H1 (cell line): ENCODE data around the gene SERHL2. TPM values are rescaled to one million over a fixed set of nuclear protein-coding genes. Genes with fewer than 3 reads are reported as not detected.
"Not testable (repeated sequence)": the region's sequence is repeated elsewhere in the genome, so short reads cannot be mapped to it uniquely, and the experiment has no call there.

Source experiments
- CTCF ChIA-PET: fragments of 300-600 bp; sonication (Branson Sonifier 250); formaldehyde crosslinking; loops from one replicate; lab custom pipeline; 2021; ENCODE audit not compliant: partially characterized antibody; lab: Charles Lee
- POLR2A ChIA-PET: fragments of 300-600 bp; sonication (Branson Sonifier 250); formaldehyde crosslinking; loops from one replicate; lab custom pipeline; 2021; ENCODE audit warnings: inconsistent platforms; ENCODE audit not compliant: partially characterized antibody; lab: Charles Lee
- DNase-seq, 2 experiments: peaks; one replicate each; pipeline versions ENCODE4 v3.0.0 to v3.0.0-alpha.2; 2010 to 2022; ENCODE audit warnings: low spot score in 2 of 2, low read depth in 1 of 2, mixed read lengths in 1 of 2
- FAIRE-seq: peaks from 2 replicates; lab custom pipeline; 2011; peaks lifted over from hg19 to GRCh38; lab: Jason Lieb, UNC
- H2AFZ ChIP-seq: 2 replicates; pipeline ENCODE4 v1.8.1; 2012; ENCODE audit warnings: low read length, inconsistent platforms
- H2AK5ac ChIP-seq: 2 replicates; pipeline ENCODE4 v1.6.1; 2013; ENCODE audit warnings: low read depth, low read length
- H2BK120ac ChIP-seq: replicated peaks from 2 replicates; pipeline ENCODE3; 2013; ENCODE audit warnings: low read depth, low read length, inconsistent platforms
- H2BK12ac ChIP-seq: 2 replicates; pipeline ENCODE4 v1.6.1; 2013; ENCODE audit warnings: low read depth, low read length
- H2BK15ac ChIP-seq: 2 replicates; pipeline ENCODE4 v1.6.1; 2013; ENCODE audit warnings: low read length
- H2BK20ac ChIP-seq: 2 replicates; pipeline ENCODE4 v1.6.1; 2013; ENCODE audit warnings: low read length
- H2BK5ac ChIP-seq: 2 replicates; pipeline ENCODE4 v1.6.1; 2013; ENCODE audit warnings: low read depth, low read length
- H3K14ac ChIP-seq: 2 replicates; pipeline ENCODE4 v1.6.1; 2013; ENCODE audit warnings: inconsistent platforms; ENCODE audit not compliant: insufficient read length
- H3K18ac ChIP-seq: 2 replicates; pipeline ENCODE4 v1.6.1; 2013; ENCODE audit warnings: low read length; ENCODE audit errors: extremely low read depth
- H3K23ac ChIP-seq: 2 replicates; pipeline ENCODE4 v1.6.1; 2013; ENCODE audit warnings: inconsistent platforms; ENCODE audit not compliant: insufficient read length
- H3K23me2 ChIP-seq: 2 replicates; pipeline ENCODE4 v1.6.1; 2013; ENCODE audit warnings: low read depth, low read length
- H3K27ac ChIP-seq: 2 replicates; pipeline ENCODE4 v1.6.1; 2011; ENCODE audit warnings: low read depth, low read length, inconsistent platforms
- H3K27me3 ChIP-seq, 4 experiments: replicated peaks in 1 of 4; 1 replicate in 1 of 4; 2 replicates in 3 of 4; pipeline versions ENCODE4 v1.6.1 to v1.8.1; 2011 to 2013; ENCODE audit warnings: low read length in 3 of 4, mild to moderate bottlenecking in 3 of 4, inconsistent platforms in 2 of 4, mixed read lengths in 2 of 4, moderate library complexity in 1 of 4; ENCODE audit not compliant: control insufficient read depth in 3 of 4, insufficient read depth in 3 of 4; ENCODE audit errors: extremely low read depth in 1 of 4
- H3K36me3 ChIP-seq, 4 experiments: 2 replicates each; pipeline versions ENCODE4 v1.6.1 to v1.8.1; 2011 to 2013; ENCODE audit warnings: mild to moderate bottlenecking in 4 of 4, low read length in 3 of 4, moderate library complexity in 2 of 4, control low read depth in 1 of 4, inconsistent platforms in 1 of 4; ENCODE audit not compliant: insufficient read depth in 4 of 4, control insufficient read depth in 2 of 4
- H3K4ac ChIP-seq: replicated peaks from 2 replicates; pipeline ENCODE3; 2013; ENCODE audit warnings: low read length, low read depth, mixed read lengths, inconsistent platforms; ENCODE audit not compliant: insufficient read length
- H3K4me1 ChIP-seq, 4 experiments: replicated peaks in 1 of 4; 1 replicate in 1 of 4; 2 replicates in 3 of 4; pipeline versions ENCODE4 v1.6.1 to v1.8.1; 2011 to 2013; ENCODE audit warnings: low read length in 3 of 4, inconsistent platforms in 2 of 4, mixed read lengths in 1 of 4; ENCODE audit not compliant: insufficient read depth in 4 of 4, control insufficient read depth in 3 of 4
- H3K4me2 ChIP-seq, 2 experiments: 2 replicates each; pipeline versions ENCODE4 v1.6.1 to v1.8.1; 2011 to 2013; ENCODE audit warnings: low read depth in 2 of 2, low read length in 2 of 2, control low read depth in 1 of 2, inconsistent platforms in 1 of 2, mild to moderate bottlenecking in 1 of 2; ENCODE audit not compliant: insufficient read depth in 1 of 2
- H3K4me3 ChIP-seq, 4 experiments: fragments of 200-600, 300-600 bp in 1 of 4; sonication (generic), shearing (Covaris generic), sonication (Bioruptor Twin) in 1 of 4; 2 replicates each; pipeline versions ENCODE4 v1.5.1 to v1.8.1; 2011 to 2016; ENCODE audit warnings: low read length in 4 of 4, low read depth in 3 of 4, control low read depth in 2 of 4, inconsistent platforms in 2 of 4, mild to moderate bottlenecking in 2 of 4, mixed read lengths in 1 of 4, moderate library complexity in 1 of 4; ENCODE audit not compliant: insufficient read depth in 2 of 4; ENCODE audit errors: extremely low read depth in 1 of 4
- H3K56ac ChIP-seq: replicated peaks from 2 replicates; pipeline ENCODE3; 2013; ENCODE audit warnings: low read depth, mild to moderate bottlenecking, mixed read lengths, low read length, inconsistent platforms; ENCODE audit not compliant: insufficient read length
- H3K79me1 ChIP-seq: 2 replicates; pipeline ENCODE4 v1.6.1; 2013; ENCODE audit warnings: low read depth, low read length, control low read depth
- H3K79me2 ChIP-seq, 2 experiments: 2 replicates each; pipeline versions ENCODE4 v1.6.1 to v1.8.1; 2012 to 2013; ENCODE audit warnings: low read length in 2 of 2, mild to moderate bottlenecking in 2 of 2, inconsistent platforms in 1 of 2; ENCODE audit not compliant: insufficient read depth in 2 of 2, control insufficient read depth in 1 of 2
- H3K9ac ChIP-seq, 4 experiments: replicated peaks in 1 of 4; 1 replicate in 1 of 4; 2 replicates in 3 of 4; pipeline versions ENCODE4 v1.6.1 to v1.8.1; 2011 to 2013; ENCODE audit warnings: low read depth in 3 of 4, low read length in 3 of 4, control low read depth in 2 of 4, mild to moderate bottlenecking in 2 of 4, moderate library complexity in 2 of 4, inconsistent platforms in 1 of 4; ENCODE audit errors: extremely low read depth in 1 of 4
- H3K9me3 ChIP-seq, 2 experiments: 2 replicates each; pipeline versions ENCODE4 v1.6.1 to v1.8.1; 2012 to 2013; ENCODE audit warnings: mild to moderate bottlenecking in 2 of 2, moderate library complexity in 2 of 2, control low read depth in 1 of 2, inconsistent platforms in 1 of 2, low read depth in 1 of 2, low read length in 1 of 2, mixed read lengths in 1 of 2; ENCODE audit not compliant: insufficient read depth in 2 of 2
- H4K20me1 ChIP-seq, 2 experiments: replicated peaks in 1 of 2; 2 replicates each; pipeline versions ENCODE3 to v1.8.1; 2011 to 2013; ENCODE audit warnings: inconsistent platforms in 2 of 2, low read length in 2 of 2, mild to moderate bottlenecking in 1 of 2; ENCODE audit not compliant: insufficient read depth in 2 of 2, control insufficient read depth in 1 of 2
- H4K5ac ChIP-seq: 2 replicates; pipeline ENCODE4 v1.6.1; 2013; ENCODE audit warnings: low read length, low read depth, mixed read lengths, inconsistent platforms; ENCODE audit not compliant: insufficient read length
- H4K8ac ChIP-seq: 2 replicates; pipeline ENCODE4 v1.8.0; 2013; ENCODE audit warnings: mild to moderate bottlenecking, moderate library complexity, low read length, inconsistent platforms; ENCODE audit not compliant: insufficient read depth; ENCODE audit errors: extremely low read depth
- H4K91ac ChIP-seq: replicated peaks from 2 replicates; pipeline ENCODE3; 2013; ENCODE audit warnings: low read length, mixed read lengths, inconsistent platforms; ENCODE audit not compliant: insufficient read length
- WGBS, 2 experiments: shearing (Covaris generic) in 1 of 2; methylation state at CpG; one replicate each; pipeline versions ENCODE4 v1.1.6 to v1.1.7; 2013 to 2015; ENCODE audit warnings: low lambda C conversion rate in 2 of 2, mixed read lengths in 2 of 2, inconsistent platforms in 1 of 2, low coverage in 1 of 2, missing lambda C conversion rate in 1 of 2; ENCODE audit not compliant: insufficient replicate concordance in 2 of 2, insufficient coverage in 1 of 2, insufficient read length in 1 of 2; ENCODE audit errors: extremely low coverage in 1 of 2, missing lambda C conversion rate in 1 of 2; 5-methylcytosine and 5-hydroxymethylcytosine counted together
- polyA plus RNA-seq, 7 experiments: library from polyadenylated mRNA; depleted of rRNA in 3 of 7; stranded (reverse) in 5 of 7; unstranded in 2 of 7; fragments of >200 nt in 5 of 7; fragments of 200-250 nt in 2 of 7; gene quantifications; 1 replicate in 5 of 7; 2 replicates in 1 of 7; 4 replicates in 1 of 7; pipeline versions ENCODE4 v1.2.1 to v1.2.3, GENCODE V29; 2011 to 2013; ENCODE audit warnings: missing spikeins in 2 of 7, mixed read lengths in 2 of 7
- total RNA-seq: library from RNA; stranded (reverse); fragmentation: NEBNext Ultra II Directional; extraction: Animal tissue kit (Norgen Biotek cat#: 25700); gene quantifications from 2 replicates; pipeline ENCODE4 v1.2.1, GENCODE V29; 2021

SERHL2 gene
- total and polyA plus RNA-seq, 2 of the 8 experiments (the other 6 are each of a cell fraction or from before 2014, with no cell fraction given) = 0.91 TPM; not detected in 1

DNA sequence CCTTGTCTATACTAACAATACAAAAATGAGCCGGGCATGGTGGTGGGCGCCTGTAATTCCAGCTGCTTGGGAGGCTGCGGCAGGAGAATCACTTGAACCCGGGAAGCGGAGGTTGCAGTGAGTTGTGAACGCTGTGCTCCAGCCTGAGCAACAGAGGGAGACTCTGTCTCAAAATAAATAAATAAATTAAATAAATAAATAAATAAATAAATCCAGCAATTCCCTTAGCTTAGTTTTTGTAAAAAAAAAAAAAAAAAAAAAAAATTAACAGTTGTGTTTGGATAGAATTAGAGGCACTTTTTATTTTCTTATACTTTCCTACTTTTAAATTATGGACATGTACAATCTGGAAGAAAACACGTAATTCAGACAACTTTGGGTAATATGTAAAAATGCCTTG, 36.7 kb upstream of the SERHL2 start:
- not testable (repeated sequence) for H3K9ac ChIP-seq, H3K4me2 ChIP-seq, H4K5ac ChIP-seq, H3K4me1 ChIP-seq, H2AK5ac ChIP-seq, H2BK120ac ChIP-seq, H3K56ac ChIP-seq, H3K18ac ChIP-seq, H3K9me3 ChIP-seq, DNase-seq, H2AFZ ChIP-seq, H3K4me3 ChIP-seq, H4K91ac ChIP-seq, H4K20me1 ChIP-seq, H3K14ac ChIP-seq, H2BK15ac ChIP-seq, H3K23ac ChIP-seq, H3K79me1 ChIP-seq, H4K8ac ChIP-seq, H3K23me2 ChIP-seq, FAIRE-seq, H3K27me3 ChIP-seq, H3K27ac ChIP-seq, H3K4ac ChIP-seq, H2BK12ac ChIP-seq, H2BK20ac ChIP-seq, H2BK5ac ChIP-seq
- POLR2A ChIA-PET = interaction anchor here (1.1 kb wide), 1 partner anchor 23 kb away, joined by 3 read pairs; no protein-coding TSS in a partner anchor
- 100% methylated on average over 7 of the region's 7 CpGs; no CpG with 5 or more reads in 1 of the 2 experiments for WGBS, 2 experiments
- Histone ChIP-seq H3K36me3 (peaks cover 2 to 25% (median 12%) of the 10 kb centered on the region in 4 experiments; a peak in 5 of 8 replicates), H3K79me2 (peaks cover 0 to 13% of the 10 kb centered on the region in 2 experiments; a peak in 2 of 4 replicates)
- CTCF ChIA-PET = interaction anchor here (1.0 to 1.1 kb wide), 2 partner anchors 11 to 44 kb away, joined by 3 read pairs; no protein-coding TSS in a partner anchor
